Dendritic cell treated with granulocyte-macrophage colony-stimulating factor and Interleukin-4, amounts not matched to agents 40 ng/mL and 50 ng/mL, for 4 days (primary cell): ENCODE results near the gene CARMIL1.

Source experiments
- H3K27ac Mint-ChIP-seq: one replicate; pipeline ENCODE4 v1.8.0; 2022; ENCODE audit warnings: mild to moderate bottlenecking, mixed read lengths
- H3K27me3 Mint-ChIP-seq: one replicate; pipeline ENCODE4 v1.8.0; 2022; ENCODE audit warnings: mild to moderate bottlenecking, mixed read lengths
- H3K36me3 Mint-ChIP-seq: one replicate; pipeline ENCODE4 v1.8.0; 2022; ENCODE audit warnings: low read depth, mixed read lengths
- H3K4me1 Mint-ChIP-seq: one replicate; pipeline ENCODE4 v1.8.0; 2022; ENCODE audit warnings: low read depth, mixed read lengths
- H3K4me3 Mint-ChIP-seq: one replicate; pipeline ENCODE4 v1.8.0; 2022; ENCODE audit warnings: mild to moderate bottlenecking, moderate library complexity, mixed read lengths
- H3K9me3 Mint-ChIP-seq: one replicate; pipeline ENCODE4 v1.8.0; 2022; ENCODE audit warnings: mixed read lengths
- intact Hi-C: fragments of 100-400 bp; cut with micrococcal nuclease; formaldehyde crosslinking; loops from one replicate; pipeline ENCODE4 v1.15.0; 2022

The CARMIL1 gene

GRCh38 chr6:25341923-25342619 is 62.9 kb downstream of the CARMIL1 start:
- peaks cover 38% of the 10 kb centered on the region for H3K36me3 Mint-ChIP-seq
- H3K4me1 Mint-ChIP-seq, result no peaks in the 10 kb centered on the region
- H3K27ac Mint-ChIP-seq, result no peak overlapping the region
- H3K4me3 Mint-ChIP-seq, result no peak overlapping the region
- no peaks in the 10 kb centered on the region for H3K27me3 Mint-ChIP-seq
- no peaks in the 10 kb centered on the region for H3K9me3 Mint-ChIP-seq
- intact Hi-C loops, result no loop called here

GRCh38 chr6:25342802-25343201 is 63.6 kb downstream of the CARMIL1 start:
- no peak overlapping the region for H3K27ac Mint-ChIP-seq

DNA sequence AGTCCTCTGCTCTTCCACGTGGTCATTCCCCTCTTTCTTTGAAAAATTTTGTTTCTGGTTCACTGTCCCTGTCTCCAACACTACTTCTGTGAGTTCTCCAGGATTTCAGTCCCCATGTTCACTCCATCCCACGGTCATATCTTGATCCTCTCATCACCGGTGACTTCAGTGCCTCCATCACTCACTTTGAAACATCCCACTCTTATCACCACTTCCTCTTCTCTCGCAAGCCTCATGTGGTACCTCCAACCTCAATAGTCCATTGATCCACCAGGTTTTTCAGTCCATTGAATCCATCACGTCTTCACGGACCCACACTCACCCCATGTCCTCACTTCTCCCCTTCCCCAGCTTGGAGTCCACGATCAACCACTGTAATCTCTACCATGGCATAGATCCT is 64.8 kb downstream of the CARMIL1 start:
- intact Hi-C loops, result no loop called here
- Mint-ChIP-seq H3K36me3 (peaks cover 43% of the 10 kb centered on the region), H3K27me3 (no peaks in the 10 kb centered on the region), H3K27ac (no peak overlapping the region), H3K4me1 (no peaks in the 10 kb centered on the region), H3K9me3 (no peaks in the 10 kb centered on the region), H3K4me3 (no peak overlapping the region)

More at GRCh38 chr6:25342802-25343201, 63.6 kb downstream of the CARMIL1 start:
- H3K4me3 Mint-ChIP-seq, result no peak overlapping the region
- H3K9me3 Mint-ChIP-seq, result no peaks in the 10 kb centered on the region
- peaks cover 34% of the 10 kb centered on the region for H3K36me3 Mint-ChIP-seq
- H3K27me3 Mint-ChIP-seq, result no peaks in the 10 kb centered on the region
- H3K4me1 Mint-ChIP-seq, result no peaks in the 10 kb centered on the region
- intact Hi-C loops, result no loop called here

GRCh38 chr6:25344827-25345226 is 65.7 kb downstream of the CARMIL1 start:
- H3K36me3 Mint-ChIP-seq, result peaks cover 43% of the 10 kb centered on the region
- H3K4me3 Mint-ChIP-seq, result no peak overlapping the region
- H3K27me3 Mint-ChIP-seq, result no peaks in the 10 kb centered on the region
- H3K9me3 Mint-ChIP-seq, result no peaks in the 10 kb centered on the region
- H3K27ac Mint-ChIP-seq, result no peak overlapping the region
- intact Hi-C loops, result no loop called here
- H3K4me1 Mint-ChIP-seq, result no peaks in the 10 kb centered on the region

- Mint-ChIP-seq H3K4me3 (no peak overlapping the region), H3K9me3 (no peaks in the 10 kb centered on the region), H3K36me3 (peaks cover 44% of the 10 kb centered on the region), H3K27ac (no peak overlapping the region), H3K4me1 (no peaks in the 10 kb centered on the region), H3K27me3 (no peaks in the 10 kb centered on the region)
- intact Hi-C loops, result no loop called here
Observed at GRCh38 chr6:25346064-25346463, 66.9 kb downstream of the CARMIL1 start.

GRCh38 chr6:25350573-25350972 is 71.4 kb downstream of the CARMIL1 start:
- H3K9me3 Mint-ChIP-seq, result no peaks in the 10 kb centered on the region
- intact Hi-C loops, result no loop called here
- H3K36me3 Mint-ChIP-seq, result peaks cover 70% of the 10 kb centered on the region
- peaks cover 13% of the 10 kb centered on the region for H3K4me1 Mint-ChIP-seq
- no peak overlapping the region for H3K27ac Mint-ChIP-seq
- H3K27me3 Mint-ChIP-seq, result no peaks in the 10 kb centered on the region
- H3K4me3 Mint-ChIP-seq, result no peak overlapping the region

DNA sequence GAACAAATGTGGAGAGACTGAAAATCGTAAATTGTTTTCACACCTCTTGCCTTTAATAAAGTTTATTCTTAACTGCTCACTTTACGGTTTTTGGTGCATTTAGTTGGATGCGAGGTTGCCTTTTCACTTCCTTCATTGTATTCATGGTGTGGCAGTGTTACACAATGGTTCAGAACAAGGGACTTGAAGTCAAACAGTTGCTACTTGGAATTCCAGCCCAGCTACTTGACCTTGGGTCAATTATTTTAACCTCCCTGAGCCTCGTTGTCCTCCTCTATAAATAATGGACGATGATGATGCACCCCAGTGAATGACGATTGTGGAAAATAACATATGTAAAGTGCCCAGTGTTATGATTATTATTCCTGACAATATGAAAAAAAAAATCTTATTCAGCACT is 72.3 kb downstream of the CARMIL1 start:
- intact Hi-C loops, result no loop called here
- H3K27ac Mint-ChIP-seq, result no peak overlapping the region

DNA sequence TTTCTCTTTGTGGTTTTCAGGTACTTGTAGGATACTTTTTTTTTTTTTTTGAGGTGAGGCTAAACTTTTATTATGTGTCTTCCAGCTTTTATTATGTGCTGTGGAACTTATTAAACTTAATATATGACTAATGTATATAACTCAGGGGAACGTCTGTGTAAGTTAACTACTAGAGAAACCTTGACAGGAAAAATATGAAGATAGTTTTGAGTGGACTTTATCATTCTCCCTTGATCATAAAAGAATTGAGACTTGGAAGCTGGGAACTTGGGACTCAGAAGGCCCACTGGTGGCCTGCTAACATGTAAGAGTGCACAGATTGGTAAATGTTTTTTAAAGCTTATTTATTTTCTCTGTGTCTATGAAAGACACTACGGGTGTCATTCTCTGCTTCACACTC is 73.1 kb downstream of the CARMIL1 start:
- no peak overlapping the region for H3K4me3 Mint-ChIP-seq

More for the DNA sequence above, 72.3 kb downstream of the CARMIL1 start:
- Mint-ChIP-seq H3K4me3 (no peak overlapping the region), H3K9me3 (no peaks in the 10 kb centered on the region), H3K36me3 (peaks cover 79% of the 10 kb centered on the region), H3K27me3 (no peaks in the 10 kb centered on the region), H3K4me1 (peaks cover 13% of the 10 kb centered on the region)

DNA sequence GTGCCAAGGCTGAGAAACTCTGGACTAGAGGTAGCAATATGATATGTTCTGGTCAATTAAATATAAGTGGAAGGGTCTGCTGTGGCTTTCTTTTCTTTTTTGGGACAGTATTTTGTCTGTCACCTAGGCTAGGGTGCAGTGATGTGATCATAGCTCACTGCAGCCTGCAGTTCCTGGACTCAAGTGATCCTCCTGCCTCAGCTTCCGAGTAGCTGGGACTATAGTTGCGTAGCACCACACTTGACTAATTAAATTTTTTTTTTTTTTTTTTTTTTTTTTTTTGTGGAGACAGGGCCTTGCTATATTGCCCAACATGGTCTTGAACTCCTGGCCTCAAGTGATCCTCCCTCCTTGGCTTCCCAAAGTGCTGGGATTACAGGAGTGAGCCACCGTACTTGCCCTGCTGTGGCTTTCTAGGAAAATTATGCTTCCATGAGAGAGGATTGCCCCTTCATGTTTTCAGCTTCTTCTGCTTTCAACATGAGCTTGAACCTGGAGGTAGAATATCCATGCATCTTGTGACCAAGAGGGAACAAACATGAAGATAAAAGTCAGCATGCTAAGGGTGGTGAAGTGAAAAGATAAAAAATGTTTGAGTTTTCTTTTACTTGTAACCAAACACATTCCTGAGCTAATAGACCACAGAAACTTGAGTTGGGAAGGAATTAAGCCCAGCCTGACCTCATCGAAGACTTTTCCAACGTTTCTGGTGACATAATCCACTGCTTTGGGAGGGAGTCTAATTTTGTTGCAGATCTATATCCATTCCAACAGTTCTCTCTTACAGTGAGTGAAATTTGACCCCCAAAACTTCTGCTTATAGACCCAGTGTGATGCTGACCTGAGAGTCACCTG is 75.1 kb downstream of the CARMIL1 start:
- Mint-ChIP-seq H3K9me3 (no peaks in the 10 kb centered on the region), H3K27ac (no peak overlapping the region), H3K27me3 (no peaks in the 10 kb centered on the region), H3K4me3 (no peak overlapping the region), H3K4me1 (peaks cover 13% of the 10 kb centered on the region), H3K36me3 (peaks cover 82% of the 10 kb centered on the region)
- intact Hi-C loops, result no loop called here

More for the DNA sequence above, 73.1 kb downstream of the CARMIL1 start:
- Mint-ChIP-seq H3K4me1 (peaks cover 13% of the 10 kb centered on the region), H3K36me3 (peaks cover 87% of the 10 kb centered on the region), H3K27me3 (no peaks in the 10 kb centered on the region), H3K9me3 (no peaks in the 10 kb centered on the region), H3K27ac (no peak overlapping the region)
- intact Hi-C loops, result no loop called here

GRCh38 chr6:25359191-25359861 is 80.2 kb downstream of the CARMIL1 start:
- no peaks in the 10 kb centered on the region for H3K9me3 Mint-ChIP-seq
- H3K27me3 Mint-ChIP-seq, result no peaks in the 10 kb centered on the region
- peaks cover 15% of the 10 kb centered on the region for H3K4me1 Mint-ChIP-seq
- peaks cover 70% of the 10 kb centered on the region for H3K36me3 Mint-ChIP-seq
- no peak overlapping the region for H3K27ac Mint-ChIP-seq
- no peak overlapping the region for H3K4me3 Mint-ChIP-seq
- intact Hi-C loops, result no loop called here

DNA sequence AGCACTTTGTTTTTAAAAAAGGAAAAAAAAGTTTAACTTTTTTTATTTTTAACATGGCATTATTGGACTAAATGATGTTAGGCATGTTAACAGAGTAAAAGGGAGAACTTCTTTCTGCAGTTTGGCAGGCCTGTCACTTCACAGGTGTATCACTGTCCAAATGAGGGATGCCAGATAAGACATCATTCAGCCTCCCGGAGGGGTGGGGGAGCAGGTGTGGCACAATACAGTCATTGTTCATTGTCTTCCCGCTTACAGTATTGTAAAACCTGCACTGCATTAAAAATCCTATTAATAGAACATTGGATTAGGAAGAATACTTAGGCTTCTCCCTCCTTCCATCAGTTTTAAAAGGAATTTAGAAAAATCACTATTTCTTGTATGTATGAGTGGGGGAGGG is 80.7 kb downstream of the CARMIL1 start:
- H3K36me3 Mint-ChIP-seq, result peaks cover 70% of the 10 kb centered on the region
- H3K4me1 Mint-ChIP-seq, result peaks cover 21% of the 10 kb centered on the region
- H3K27me3 Mint-ChIP-seq, result no peaks in the 10 kb centered on the region
- H3K27ac Mint-ChIP-seq, result no peak overlapping the region
- intact Hi-C loops, result no loop called here
- no peak overlapping the region for H3K4me3 Mint-ChIP-seq
- H3K9me3 Mint-ChIP-seq, result no peaks in the 10 kb centered on the region

DNA sequence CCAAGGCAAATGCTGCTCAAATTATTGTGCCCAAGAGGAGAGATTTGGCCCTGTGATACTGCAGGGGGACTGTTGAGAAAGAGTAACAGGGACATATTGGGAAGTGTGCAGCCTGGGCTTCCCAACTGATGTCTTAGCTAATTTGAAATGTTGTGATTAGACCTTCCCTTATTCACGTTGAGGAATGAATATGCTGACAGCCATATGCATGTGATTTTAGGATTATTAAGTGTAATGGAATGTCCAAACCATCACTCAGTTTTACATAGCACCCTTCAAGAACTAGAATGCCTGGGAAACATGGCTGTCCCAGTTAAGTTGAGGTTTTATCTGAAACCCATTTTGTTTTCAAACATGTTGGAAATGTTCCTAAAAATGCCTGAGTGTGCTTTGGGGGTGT is 81.4 kb downstream of the CARMIL1 start:
- H3K4me3 Mint-ChIP-seq, result no peak overlapping the region
- no peaks in the 10 kb centered on the region for H3K27me3 Mint-ChIP-seq
- no peaks in the 10 kb centered on the region for H3K9me3 Mint-ChIP-seq
- intact Hi-C loops, result no loop called here
- peaks cover 72% of the 10 kb centered on the region for H3K36me3 Mint-ChIP-seq
- H3K27ac Mint-ChIP-seq, result no peak overlapping the region
- H3K4me1 Mint-ChIP-seq, result peaks cover 24% of the 10 kb centered on the region

- H3K9me3 Mint-ChIP-seq, result no peaks in the 10 kb centered on the region
- H3K36me3 Mint-ChIP-seq, result peaks cover 77% of the 10 kb centered on the region
- no peak overlapping the region for H3K4me3 Mint-ChIP-seq
- peaks cover 42% of the 10 kb centered on the region for H3K4me1 Mint-ChIP-seq
- no peaks in the 10 kb centered on the region for H3K27me3 Mint-ChIP-seq
- intact Hi-C loops, result no loop called here
- no peak overlapping the region for H3K27ac Mint-ChIP-seq
Observed at GRCh38 chr6:25363427-25363826, 84.3 kb downstream of the CARMIL1 start.

DNA sequence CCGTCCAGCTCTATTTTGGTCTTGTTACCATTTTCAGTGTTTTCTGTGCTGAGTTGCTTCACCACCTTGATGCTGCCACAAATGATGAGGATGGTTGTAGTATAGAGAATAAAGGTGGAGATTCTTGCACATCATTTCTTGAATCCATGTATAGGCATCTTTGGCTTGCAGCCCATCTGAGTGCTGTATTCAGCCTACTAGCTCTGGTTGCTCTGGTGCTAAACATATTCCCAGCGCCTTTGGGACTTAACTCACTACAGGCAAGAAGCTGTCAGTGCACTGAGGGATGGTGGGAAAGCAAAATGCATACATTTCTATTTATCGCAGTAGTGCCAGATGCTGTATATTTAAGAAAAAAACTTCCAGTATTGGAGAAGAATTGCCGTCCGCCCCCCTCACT is 86.0 kb downstream of the CARMIL1 start:
- H3K9me3 Mint-ChIP-seq, result peaks cover 7% of the 10 kb centered on the region
- H3K27me3 Mint-ChIP-seq, result no peaks in the 10 kb centered on the region
- H3K4me3 Mint-ChIP-seq, result no peak overlapping the region
- peaks cover 42% of the 10 kb centered on the region for H3K4me1 Mint-ChIP-seq
- H3K27ac Mint-ChIP-seq, result no peak overlapping the region
- peaks cover 81% of the 10 kb centered on the region for H3K36me3 Mint-ChIP-seq
- intact Hi-C loops, result no loop called here
